Measurements from ENCODE around the gene FBXL17. TPM values are rescaled to one million over a fixed set of nuclear protein-coding genes. Genes with fewer than 3 reads are reported as not detected.

FBXL17 gene
- total and polyA plus RNA-seq, 9 of the 15 experiments (the other 6 are each of a cell fraction or from before 2014, with no cell fraction given): 0.32 to 5.4 (median 1.8) TPM

DNA sequence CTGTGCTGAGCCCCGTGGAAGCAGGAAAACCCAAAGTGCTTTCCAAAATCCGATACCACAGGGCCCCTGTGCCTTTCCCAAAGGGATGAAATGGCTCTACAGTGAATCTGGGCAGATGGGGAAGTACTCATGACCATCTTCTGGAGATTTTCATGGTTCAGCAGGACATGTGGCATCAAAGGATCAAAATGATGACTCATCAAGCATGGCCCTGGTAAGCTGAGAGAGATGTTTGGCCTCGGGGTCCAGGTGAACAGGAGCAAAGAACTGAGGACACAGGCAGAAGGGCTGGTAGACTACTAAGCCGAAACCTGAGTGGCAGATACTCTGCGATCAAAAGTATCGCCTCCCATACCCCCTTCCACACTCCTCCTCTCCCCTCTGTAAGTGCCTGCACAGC lies 551.1 kb downstream of the FBXL17 start (continued):
- TF ChIP-seq, protein P1, sequence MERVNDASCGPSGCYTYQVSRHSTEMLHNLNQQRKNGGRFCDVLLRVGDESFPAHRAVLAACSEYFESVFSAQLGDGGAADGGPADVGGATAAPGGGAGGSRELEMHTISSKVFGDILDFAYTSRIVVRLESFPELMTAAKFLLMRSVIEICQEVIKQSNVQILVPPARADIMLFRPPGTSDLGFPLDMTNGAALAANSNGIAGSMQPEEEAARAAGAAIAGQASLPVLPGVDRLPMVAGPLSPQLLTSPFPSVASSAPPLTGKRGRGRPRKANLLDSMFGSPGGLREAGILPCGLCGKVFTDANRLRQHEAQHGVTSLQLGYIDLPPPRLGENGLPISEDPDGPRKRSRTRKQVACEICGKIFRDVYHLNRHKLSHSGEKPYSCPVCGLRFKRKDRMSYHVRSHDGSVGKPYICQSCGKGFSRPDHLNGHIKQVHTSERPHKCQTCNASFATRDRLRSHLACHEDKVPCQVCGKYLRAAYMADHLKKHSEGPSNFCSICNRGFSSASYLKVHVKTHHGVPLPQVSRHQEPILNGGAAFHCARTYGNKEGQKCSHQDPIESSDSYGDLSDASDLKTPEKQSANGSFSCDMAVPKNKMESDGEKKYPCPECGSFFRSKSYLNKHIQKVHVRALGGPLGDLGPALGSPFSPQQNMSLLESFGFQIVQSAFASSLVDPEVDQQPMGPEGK (CRISPR knock-in tag; IDR thresholded peaks at IDR 0.05; ENCODE audit: borderline replicate concordance): no peak

DNA sequence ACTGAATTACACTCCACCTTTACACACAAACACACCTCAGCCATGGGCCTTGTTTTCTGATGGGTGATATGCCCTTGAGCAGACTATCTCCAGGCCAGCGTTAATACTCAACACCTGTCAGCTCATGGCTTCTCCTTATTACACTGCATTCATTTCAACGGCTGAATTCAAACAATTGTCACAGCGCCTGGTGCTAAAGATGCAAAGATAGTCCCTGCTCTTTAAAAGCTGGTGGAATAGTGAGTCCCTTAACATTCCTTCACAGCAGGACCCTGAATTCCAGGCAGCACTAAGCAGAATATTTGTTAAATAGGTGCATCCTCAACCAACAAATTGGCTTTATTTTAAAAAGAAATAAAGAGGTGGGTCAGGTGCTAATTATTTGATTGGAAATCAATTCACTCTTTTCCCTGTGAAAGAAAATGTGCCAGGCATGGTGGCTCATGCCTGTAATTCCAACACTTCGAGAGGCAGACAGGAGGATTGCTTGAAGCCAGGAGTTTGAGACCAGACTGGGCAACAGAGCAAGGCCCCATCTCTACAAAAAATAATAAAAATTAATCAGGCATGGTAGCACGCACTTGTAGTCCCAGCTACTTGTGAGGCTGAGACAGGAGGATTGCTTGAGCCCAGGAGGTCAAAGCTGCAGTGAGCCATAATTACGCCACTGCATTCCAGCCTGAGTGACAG lies 555.4 kb downstream of the FBXL17 start:
- Histone ChIP-seq H3K4me3 (no peak overlapping the region), H3K9ac (ENCODE audit: insufficient read depth in 1 of 2, low read depth in 2 of 2, low read length in 2 of 2) (no peak overlapping the region), H4K20me1 (replicated peaks; ENCODE audit: control insufficient read depth, insufficient read depth, low read length) (no peaks in the 10 kb centered on the region), H3K27me3 (ENCODE audit: control insufficient read depth in 2 of 2, insufficient read depth in 2 of 2, low read length in 2 of 2) (no peaks in the 10 kb centered on the region), H3K4me2 (ENCODE audit: insufficient read depth, low read length) (no peak overlapping the region), H3K79me2 (ENCODE audit: control insufficient read depth, insufficient read depth, low read length) (no peaks in the 10 kb centered on the region), H2AFZ (ENCODE audit: low read depth, low read length) (no peak overlapping the region), H3K9me1 (ENCODE audit: control insufficient read depth, insufficient read depth, low read length) (no peaks in the 10 kb centered on the region), H3K27ac (ENCODE audit: extremely low read depth, low read depth, low read length) (no peak overlapping the region), H3K36me3 (ENCODE audit: control insufficient read depth, insufficient read depth, low read length) (no peaks in the 10 kb centered on the region), H3K4me1 (replicated peaks in 1 of 2; ENCODE audit: control insufficient read depth in 2 of 2, insufficient read depth in 2 of 2, low read length in 2 of 2) (no peaks in the 10 kb centered on the region), H3K9me3 (replicated peaks; ENCODE audit: control insufficient read depth, insufficient read depth, low read depth, low read length) (no peaks in the 10 kb centered on the region)
- ATAC-seq (no peak), FAIRE-seq (no peak), DNase-seq (ENCODE audit: extremely low read depth in 1 of 4, low spot score in 3 of 4) (no peak)
- ChIA-PET POLR2A (no interaction called here), CTCF (ENCODE audit: low intra/inter-chr PET ratio) (no interaction called here)
- in situ Hi-C loops (cut with MboI) (no loop called here), intact Hi-C loops (cut with micrococcal nuclease) (no loop called here)
- 0% methylated on average over 6 of the region's 6 CpGs for WGBS (ENCODE audit: insufficient coverage, low coverage, missing lambda C conversion rate)
- no TSS peak for BruUV-seq (replicated peaks)
- TF ChIP-seq HSF4 (CRISPR knock-in tag; IDR thresholded peaks at IDR 0.05; ENCODE audit: borderline replicate concordance) (no peak), ZKSCAN8 (CRISPR knock-in tag; IDR thresholded peaks at IDR 0.05) (no peak), OTX1 (CRISPR knock-in tag; IDR thresholded peaks at IDR 0.05) (no peak), ATF7 (IDR thresholded peaks at IDR 0.05) (no peak), ZNF23 (CRISPR knock-in tag; IDR thresholded peaks at IDR 0.05) (no peak), ZNF707 (CRISPR knock-in tag; conservative IDR thresholded peaks at IDR 0.05) (no peak), WHSC1 (IDR thresholded peaks at IDR 0.05; ENCODE audit: low read length) (no peak), NCOA6 (IDR thresholded peaks at IDR 0.05) (no peak)
- TF ChIP-seq, protein P2, sequence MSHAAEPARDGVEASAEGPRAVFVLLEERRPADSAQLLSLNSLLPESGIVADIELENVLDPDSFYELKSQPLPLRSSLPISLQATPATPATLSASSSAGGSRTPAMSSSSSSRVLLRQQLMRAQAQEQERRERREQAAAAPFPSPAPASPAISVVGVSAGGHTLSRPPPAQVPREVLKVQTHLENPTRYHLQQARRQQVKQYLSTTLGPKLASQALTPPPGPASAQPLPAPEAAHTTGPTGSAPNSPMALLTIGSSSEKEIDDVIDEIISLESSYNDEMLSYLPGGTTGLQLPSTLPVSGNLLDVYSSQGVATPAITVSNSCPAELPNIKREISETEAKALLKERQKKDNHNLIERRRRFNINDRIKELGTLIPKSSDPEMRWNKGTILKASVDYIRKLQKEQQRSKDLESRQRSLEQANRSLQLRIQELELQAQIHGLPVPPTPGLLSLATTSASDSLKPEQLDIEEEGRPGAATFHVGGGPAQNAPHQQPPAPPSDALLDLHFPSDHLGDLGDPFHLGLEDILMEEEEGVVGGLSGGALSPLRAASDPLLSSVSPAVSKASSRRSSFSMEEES (CRISPR knock-in tag; IDR thresholded peaks at IDR 0.05): no peak
- TF ChIP-seq, protein P3, sequence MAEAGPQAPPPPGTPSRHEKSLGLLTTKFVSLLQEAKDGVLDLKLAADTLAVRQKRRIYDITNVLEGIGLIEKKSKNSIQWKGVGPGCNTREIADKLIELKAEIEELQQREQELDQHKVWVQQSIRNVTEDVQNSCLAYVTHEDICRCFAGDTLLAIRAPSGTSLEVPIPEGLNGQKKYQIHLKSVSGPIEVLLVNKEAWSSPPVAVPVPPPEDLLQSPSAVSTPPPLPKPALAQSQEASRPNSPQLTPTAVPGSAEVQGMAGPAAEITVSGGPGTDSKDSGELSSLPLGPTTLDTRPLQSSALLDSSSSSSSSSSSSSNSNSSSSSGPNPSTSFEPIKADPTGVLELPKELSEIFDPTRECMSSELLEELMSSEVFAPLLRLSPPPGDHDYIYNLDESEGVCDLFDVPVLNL (CRISPR knock-in tag; IDR thresholded peaks at IDR 0.05; ENCODE audit: low read depth): no peak

All from K562 (cell line).